HCT116 (cell line): ENCODE measurements around the gene KCMF1.

ENCODE experiments used
- CTCF ChIP-seq, 3 experiments: fragments of 200-600 bp in 1 of 3; sonication (generic) in 1 of 3; IDR thresholded peaks in 2 of 3; conservative IDR thresholded peaks in 1 of 3; 2 replicates each; pipeline ENCODE4 v1.5.1; 2012 to 2017; ENCODE audit warnings: low read depth in 2 of 3, low read length in 2 of 3, antibody characterized with exemption in 1 of 3, borderline replicate concordance in 1 of 3, control low read depth in 1 of 3, mild to moderate bottlenecking in 1 of 3, mixed read lengths in 1 of 3, mixed run types in 1 of 3, moderate library complexity in 1 of 3; ENCODE audit not compliant: insufficient read depth in 1 of 3
- TCF7L2 ChIP-seq: IDR thresholded peaks from 2 replicates; pipeline ENCODE4 v1.7.0; 2011; ENCODE audit warnings: borderline replicate concordance, inconsistent platforms; ENCODE audit not compliant: insufficient read depth, insufficient read length; ENCODE audit errors: extremely low read depth

DNA sequence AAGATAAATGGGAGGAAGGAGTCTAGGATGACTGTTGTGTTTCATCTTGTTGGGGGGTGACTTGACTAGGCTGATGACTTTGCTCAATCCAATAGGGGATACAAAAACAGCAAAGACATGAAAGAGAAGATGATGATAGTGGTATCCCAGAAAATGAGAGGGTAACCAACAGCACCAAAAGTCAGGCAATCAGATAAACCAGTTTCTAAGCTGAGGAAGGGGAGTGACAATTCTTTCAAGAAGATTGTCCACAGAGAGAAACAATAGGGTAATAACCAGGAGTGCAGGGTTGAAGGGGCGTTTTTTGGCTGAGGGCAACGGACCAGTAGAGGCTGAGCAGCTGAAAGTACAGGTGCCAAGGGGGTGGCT lies 7.7 kb upstream of the KCMF1 start:
- TF ChIP-seq TCF7L2 = no peak
- no peak for TF ChIP-seq CTCF (IDR thresholded peaks at IDR 0.05 in 2 of 3, conservative IDR thresholded peaks at IDR 0.05 in 1 of 3; ENCODE audit: borderline replicate concordance in 1 of 3, insufficient read depth in 1 of 3, low read depth in 2 of 3, low read length in 2 of 3)
